Stomach (tissue), 9 donors: ENCODE data around the gene RPS19. TPM values are rescaled to one million over a fixed set of nuclear protein-coding genes. Genes with fewer than 3 reads are reported as not detected.

Source experiments
- DNase-seq, 2 donors: peaks; one replicate each; pipeline versions ENCODE4 v3.0.0 to v3.0.0-alpha.2; 2013 to 2019
- H3K27ac ChIP-seq, 5 donors: fragments of 200-600 bp in 4 of 5; sonication (generic) in 4 of 5; one replicate each; pipeline ENCODE4 v1.5.1; 2013 to 2019; ENCODE audit warnings: mild to moderate bottlenecking in 1 of 5, moderate library complexity in 1 of 5
- H3K27me3 ChIP-seq, 3 donors: fragments of 200-600 bp; sonication (generic); one replicate each; pipeline ENCODE4 v1.5.1; 2017 to 2019; ENCODE audit warnings: mixed run types in 1 of 3
- H3K36me3 ChIP-seq, 4 donors: fragments of 200-600 bp; sonication (generic); 1 replicate in 3 of 4; 2 replicates in 1 of 4; pipeline ENCODE4 v1.5.1; 2016 to 2019
- H3K4me1 ChIP-seq, 4 donors: fragments of 200-600 bp; sonication (generic); one replicate each; pipeline ENCODE4 v1.5.1; 2016 to 2019
- H3K4me3 ChIP-seq, 4 donors: fragments of 200-600 bp; sonication (generic) in 3 of 4; one replicate each; pipeline ENCODE4 v1.5.1; 2016 to 2019; ENCODE audit warnings: mild to moderate bottlenecking in 1 of 4
- H3K9me3 ChIP-seq, 4 donors: fragments of 200-600 bp; sonication (generic); one replicate each; pipeline ENCODE4 v1.5.1; 2016 to 2019
- CTCF ChIP-seq, 7 experiments: fragments of 450-650 bp in 4 of 7; fragments of 200-600 bp in 3 of 7; sonication (generic) in 3 of 7; IDR thresholded peaks; one replicate each; pipeline ENCODE4 v1.5.1; 2016 to 2019; ENCODE audit warnings: antibody characterized with exemption in 7 of 7, control low read depth in 2 of 7, mild to moderate bottlenecking in 1 of 7
- EP300 ChIP-seq: sonication (generic); formaldehyde crosslinking; IDR thresholded peaks from one replicate; pipeline ENCODE4 v1.6.1; 2017; ENCODE audit warnings: antibody characterized with exemption
- POLR2A ChIP-seq, 4 donors: fragments of 450-650 bp; IDR thresholded peaks; one replicate each; pipeline ENCODE4 v1.6.1; 2016; ENCODE audit warnings: antibody characterized with exemption in 4 of 4, control low read depth in 2 of 4, mild to moderate bottlenecking in 1 of 4, moderate library complexity in 1 of 4
- POLR2AphosphoS5 ChIP-seq, 3 donors: sonication (generic); formaldehyde crosslinking; IDR thresholded peaks; one replicate each; pipeline ENCODE4 v1.6.1; 2016; ENCODE audit warnings: antibody characterized with exemption in 3 of 3
- WGBS, 5 donors: extraction: QIAGEN DNeasy Blood & Tissue Kit in 3 of 5; methylation state at CpG; one replicate each; pipeline versions ENCODE4 v1.1.5 to v1.1.7; 2013 to 2018; 5-methylcytosine and 5-hydroxymethylcytosine counted together
- intact Hi-C: fragments of 100-400 bp; cut with DNase I; formaldehyde crosslinking; loops from one replicate; pipeline ENCODE4 v1.15.1; 2023; ENCODE audit warnings: low total_unique reads
- polyA plus RNA-seq, 3 donors: library from polyadenylated mRNA; stranded (reverse); fragments of 200-250 nt; gene quantifications; one replicate each; pipeline ENCODE4 v1.2.3, GENCODE V29; 2013
- total RNA-seq, 5 donors: library from RNA; depleted of rRNA; stranded (reverse); fragments of >200 nt; gene quantifications; one replicate each; pipeline versions ENCODE4 v1.1.0 to v1.2.3, GENCODE V29; 2014 to 2016
- donor health status: healthy with polysubstance abuse.
- donor health status: Bipolar disorder and iron deficiency.
- donor health status: healthy.

RPS19 gene
- total and polyA plus RNA-seq, 8 donors = 394 to 4,242 (median 1,438) TPM

- intact Hi-C loops = no loop called here
- H3K36me3 ChIP-seq = no peaks in the 10 kb centered on the region
- 77 to 86% (median 81%) methylated on average over 27 to 30 of the region's 30 CpGs for WGBS, 5 donors
Observed at GRCh38 chr19:41844601-41845000, 15.5 kb upstream of the RPS19 start, which contains the start of gene LYPD4. Gene LYPD4, minus strand, starts transcription at chr19:41844683. Its CDS starts 5,398 bp downstream, at chr19:41839285.

GRCh38 chr19:41845001-41845050 is 15.2 kb upstream of the RPS19 start, which contains the start of gene DMRTC2:
Gene DMRTC2, plus strand, starts transcription at chr19:41845042. Its CDS starts 2,387 bp downstream, at chr19:41847429.
- H3K27me3 ChIP-seq = peaks cover 0 to 32% (median 0%) of the 10 kb centered on the region in 3 donors
- no peaks in the 10 kb centered on the region for H3K36me3 ChIP-seq
- intact Hi-C loops = no loop called here
- H3K4me1 ChIP-seq = peaks cover 0 to 5% (median 0%) of the 10 kb centered on the region in 4 donors
- no peaks in the 10 kb centered on the region for H3K9me3 ChIP-seq
- no peak within 1 kb of the TSS for H3K27ac ChIP-seq
- TF ChIP-seq CTCF (IDR thresholded peaks at IDR 0.05) (no peak), POLR2AphosphoS5 (IDR thresholded peaks at IDR 0.05) (no peak), POLR2A (IDR thresholded peaks at IDR 0.05) (no peak), EP300 (no peak)
- no peak for DNase-seq
- WGBS, 5 donors = 93 to 98% (median 97%) methylated on average over 3 of the region's 3 CpGs
- no peak within 1 kb of the TSS for H3K4me3 ChIP-seq

More at GRCh38 chr19:41844601-41845000, 15.5 kb upstream of the RPS19 start, which contains the start of gene LYPD4:
- TF ChIP-seq EP300 (no peak), POLR2A (IDR thresholded peaks at IDR 0.05) (no peak), CTCF (IDR thresholded peaks at IDR 0.05) (no peak), POLR2AphosphoS5 (IDR thresholded peaks at IDR 0.05) (no peak)
- no peak within 1 kb of the TSS for H3K27ac ChIP-seq
- no peak within 1 kb of the TSS for H3K4me3 ChIP-seq
- H3K9me3 ChIP-seq = no peaks in the 10 kb centered on the region
- peaks cover 0 to 35% (median 0%) of the 10 kb centered on the region in 3 donors for H3K27me3 ChIP-seq
- DNase-seq = no peak
- H3K4me1 ChIP-seq = peaks cover 0 to 5% (median 0%) of the 10 kb centered on the region in 4 donors

GRCh38 chr19:41845051-41845590 is 14.9 kb upstream of the RPS19 start:
- 81 to 85% (median 83%) methylated on average over 16 to 23 of the region's 23 CpGs for WGBS, 5 donors
- TF ChIP-seq POLR2A (IDR thresholded peaks at IDR 0.05) (no peak), EP300 (no peak), POLR2AphosphoS5 (IDR thresholded peaks at IDR 0.05) (no peak), CTCF (IDR thresholded peaks at IDR 0.05) (no peak)
- Histone ChIP-seq H3K4me3 (no peak overlapping the region), H3K27me3 (peaks cover 0 to 30% (median 0%) of the 10 kb centered on the region in 3 donors), H3K27ac (no peak overlapping the region), H3K4me1 (peaks cover 0 to 5% (median 0%) of the 10 kb centered on the region in 4 donors), H3K9me3 (no peaks in the 10 kb centered on the region), H3K36me3 (no peaks in the 10 kb centered on the region)
- peak in 1 of 2 donors; percentile 37 for DNase-seq
- intact Hi-C loops = no loop called here

GRCh38 chr19:41847351-41848105 is 12.5 kb upstream of the RPS19 start:
- H3K4me3 ChIP-seq = no peak overlapping the region
- whole genome bisulfite sequencing, 5 donors = 82 to 92% (median 91%) methylated on average over 15 to 19 of the region's 19 CpGs
- H3K27ac ChIP-seq = no peak overlapping the region
- peaks cover 0 to 5% (median 0%) of the 10 kb centered on the region in 4 donors for H3K4me1 ChIP-seq
- no peaks in the 10 kb centered on the region for H3K9me3 ChIP-seq
- intact Hi-C loops = no loop called here
- no peak for DNase-seq
- H3K36me3 ChIP-seq = no peaks in the 10 kb centered on the region
- TF ChIP-seq EP300 (no peak), POLR2AphosphoS5 (IDR thresholded peaks at IDR 0.05) (no peak), CTCF (IDR thresholded peaks at IDR 0.05) (no peak), POLR2A (IDR thresholded peaks at IDR 0.05) (no peak)
- peaks cover 0 to 30% (median 0%) of the 10 kb centered on the region in 3 donors for H3K27me3 ChIP-seq
